Measurements from ENCODE around the gene SLC30A4.

Gene SLC30A4

GRCh38 chr15:45546789-45547188, 24.2 kb upstream of the SLC30A4 start:
- H3K4me3 ChIP-seq (ENCODE audit: low read depth, low read length): no peak overlapping the region
- TF ChIP-seq, protein P1, sequence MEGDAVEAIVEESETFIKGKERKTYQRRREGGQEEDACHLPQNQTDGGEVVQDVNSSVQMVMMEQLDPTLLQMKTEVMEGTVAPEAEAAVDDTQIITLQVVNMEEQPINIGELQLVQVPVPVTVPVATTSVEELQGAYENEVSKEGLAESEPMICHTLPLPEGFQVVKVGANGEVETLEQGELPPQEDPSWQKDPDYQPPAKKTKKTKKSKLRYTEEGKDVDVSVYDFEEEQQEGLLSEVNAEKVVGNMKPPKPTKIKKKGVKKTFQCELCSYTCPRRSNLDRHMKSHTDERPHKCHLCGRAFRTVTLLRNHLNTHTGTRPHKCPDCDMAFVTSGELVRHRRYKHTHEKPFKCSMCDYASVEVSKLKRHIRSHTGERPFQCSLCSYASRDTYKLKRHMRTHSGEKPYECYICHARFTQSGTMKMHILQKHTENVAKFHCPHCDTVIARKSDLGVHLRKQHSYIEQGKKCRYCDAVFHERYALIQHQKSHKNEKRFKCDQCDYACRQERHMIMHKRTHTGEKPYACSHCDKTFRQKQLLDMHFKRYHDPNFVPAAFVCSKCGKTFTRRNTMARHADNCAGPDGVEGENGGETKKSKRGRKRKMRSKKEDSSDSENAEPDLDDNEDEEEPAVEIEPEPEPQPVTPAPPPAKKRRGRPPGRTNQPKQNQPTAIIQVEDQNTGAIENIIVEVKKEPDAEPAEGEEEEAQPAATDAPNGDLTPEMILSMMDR (IDR thresholded peaks at IDR 0.05; ENCODE audit: borderline replicate concordance, insufficient read depth, low read depth, low read length): no peak

DNA sequence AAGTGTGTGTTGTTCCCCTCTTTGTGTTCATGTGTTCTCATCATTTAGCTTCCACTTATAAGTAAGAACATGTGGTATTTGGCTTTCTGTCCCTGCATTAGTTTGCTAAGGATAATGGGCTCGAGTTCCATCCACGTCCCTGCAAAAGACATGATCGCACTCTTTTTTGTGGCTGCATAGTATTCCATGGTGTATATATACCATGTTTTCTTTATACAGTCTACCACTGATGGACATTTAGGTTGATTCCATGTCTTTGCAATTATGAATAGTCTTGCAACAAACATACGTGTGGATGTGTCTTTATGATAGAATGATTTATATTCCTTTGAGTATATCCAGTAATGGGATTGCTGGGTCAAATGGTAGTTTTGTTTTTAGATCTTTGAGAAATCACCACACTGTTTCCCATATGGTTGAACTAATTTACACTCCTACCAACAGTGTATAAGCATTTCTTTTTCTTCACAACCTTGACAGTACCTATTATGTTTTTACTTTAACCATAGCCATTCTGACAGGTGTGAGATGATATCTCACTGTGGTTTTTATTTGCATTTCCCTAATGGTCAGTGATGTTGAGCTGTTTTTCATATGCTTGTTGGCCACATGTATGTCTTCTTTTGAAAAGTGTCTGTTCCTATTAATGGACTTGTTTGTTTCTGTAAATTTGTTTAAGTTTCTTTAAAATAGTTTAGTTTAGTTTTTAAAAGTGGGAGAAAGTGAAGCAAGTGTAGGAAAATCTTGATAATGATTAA, 21.9 kb upstream of the SLC30A4 start:
- TF ChIP-seq, protein P1 (IDR thresholded peaks at IDR 0.05; ENCODE audit: borderline replicate concordance, insufficient read depth, low read depth, low read length): no peak
- no peak overlapping the region for H3K4me3 ChIP-seq (ENCODE audit: low read depth, low read length)

DNA sequence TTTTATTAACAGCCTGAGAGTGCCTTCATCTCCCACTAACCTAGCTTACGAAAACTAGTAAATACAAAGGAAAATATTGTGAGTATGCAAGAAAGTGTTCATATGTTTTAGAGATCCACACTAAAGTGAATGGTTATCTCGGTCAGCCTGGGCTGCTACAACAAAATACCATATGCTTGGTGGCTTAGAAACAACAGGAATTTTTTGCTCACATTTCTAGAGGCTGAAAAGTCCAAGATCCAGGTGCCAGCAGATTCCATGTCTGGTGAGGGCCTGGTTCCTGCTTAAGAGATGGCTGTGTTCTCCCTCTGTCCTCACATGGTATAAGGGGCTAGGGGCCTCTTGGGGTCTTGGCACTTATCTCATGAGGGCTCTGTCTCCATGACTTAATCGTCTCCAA, 20.5 kb upstream of the SLC30A4 start:
- TF ChIP-seq, protein P1 (IDR thresholded peaks at IDR 0.05; ENCODE audit: borderline replicate concordance, insufficient read depth, low read depth, low read length): no peak
- H3K4me3 ChIP-seq (ENCODE audit: low read depth, low read length): no peak overlapping the region

GRCh38 chr15:45540531-45540930, 18.0 kb upstream of the SLC30A4 start:
- no peak overlapping the region for H3K4me3 ChIP-seq (ENCODE audit: low read depth, low read length)
- TF ChIP-seq, protein P1 (IDR thresholded peaks at IDR 0.05; ENCODE audit: borderline replicate concordance, insufficient read depth, low read depth, low read length): no peak

GRCh38 chr15:45539680-45540079, 17.1 kb upstream of the SLC30A4 start:
- TF ChIP-seq, protein P1 (IDR thresholded peaks at IDR 0.05; ENCODE audit: borderline replicate concordance, insufficient read depth, low read depth, low read length): no peak
- no peak overlapping the region for H3K4me3 ChIP-seq (ENCODE audit: low read depth, low read length)

- H3K4me3 ChIP-seq (ENCODE audit: low read depth, low read length): no peak overlapping the region
Measured at GRCh38 chr15:45536934-45537333, 14.4 kb upstream of the SLC30A4 start.

More at GRCh38 chr15:45536934-45537333, 14.4 kb upstream of the SLC30A4 start:
- TF ChIP-seq, protein P1 (IDR thresholded peaks at IDR 0.05; ENCODE audit: borderline replicate concordance, insufficient read depth, low read depth, low read length): no peak

Data from GM12875 (cell line).